HK-2 (cell line): Measurements from ENCODE around the gene IQCE.
"Not testable (repeated sequence)": the region's sequence is repeated elsewhere in the genome, so short reads cannot be mapped to it uniquely, and the experiment has no call there.

Experiments used
- DNase-seq: peaks from one replicate; pipeline ENCODE4 v3.0.0-alpha.2; 2018; ENCODE audit not compliant: unreplicated experiment

Gene IQCE

GRCh38 chr7:2520761-2521290 lies 38.0 kb upstream of the IQCE start:
- no peak for DNase-seq

DNA sequence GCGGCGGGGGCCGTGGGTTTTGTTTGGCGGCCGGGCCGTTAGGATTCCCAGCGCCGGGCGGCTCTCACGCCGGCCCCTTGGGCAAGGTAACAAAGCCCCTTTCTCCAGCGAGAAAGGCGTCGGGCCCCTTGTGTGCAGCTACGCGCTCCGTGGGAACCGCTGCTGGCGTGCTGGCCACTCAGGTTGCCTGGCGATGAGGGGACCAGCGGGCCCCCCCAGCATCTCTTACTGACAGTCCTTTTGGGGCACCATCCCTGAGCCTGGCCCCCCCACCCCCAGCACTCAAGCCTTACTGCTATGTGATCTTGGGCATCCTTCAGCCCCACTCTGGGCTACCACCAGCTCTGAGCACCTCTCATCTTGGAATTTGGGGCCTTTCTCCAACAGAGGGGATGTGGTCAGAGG lies 37.4 kb upstream of the IQCE start:
- no peak for DNase-seq

DNA sequence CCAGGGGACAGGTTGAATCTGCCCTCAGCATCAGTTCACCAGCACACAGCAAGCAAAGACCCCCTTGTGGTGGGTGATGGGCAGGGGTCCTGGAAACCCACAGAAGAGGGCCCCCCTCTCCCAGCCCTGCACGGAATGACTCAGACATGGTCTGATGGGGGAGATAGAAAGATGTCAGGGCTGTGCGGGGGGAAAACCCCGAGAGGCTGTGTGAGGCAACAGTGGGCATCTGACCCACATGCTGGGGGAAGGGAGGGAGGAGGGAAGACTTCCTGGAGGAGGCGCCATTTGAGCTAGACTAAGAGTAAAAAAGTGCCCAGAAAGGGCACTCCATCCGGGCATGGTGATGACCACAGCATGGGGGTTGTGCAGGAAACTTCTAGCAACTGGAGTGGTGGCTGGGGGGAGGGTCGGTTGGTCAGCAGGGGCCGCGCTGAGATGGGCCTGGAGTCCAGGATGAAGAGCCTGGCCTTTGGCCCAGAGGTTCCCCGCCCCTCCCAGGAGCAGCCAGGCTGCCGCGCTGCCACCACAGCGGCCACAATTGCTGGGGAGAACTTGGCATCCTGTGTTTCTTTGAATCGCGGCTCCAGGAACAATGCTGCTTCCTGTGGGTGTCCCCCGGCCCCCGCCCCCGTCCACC lies 36.7 kb upstream of the IQCE start:
- peak; percentile 65 for DNase-seq

- DNase-seq = no peak
These were observed 35.9 kb upstream of the IQCE start for GRCh38 chr7:2522780-2523433.

DNA sequence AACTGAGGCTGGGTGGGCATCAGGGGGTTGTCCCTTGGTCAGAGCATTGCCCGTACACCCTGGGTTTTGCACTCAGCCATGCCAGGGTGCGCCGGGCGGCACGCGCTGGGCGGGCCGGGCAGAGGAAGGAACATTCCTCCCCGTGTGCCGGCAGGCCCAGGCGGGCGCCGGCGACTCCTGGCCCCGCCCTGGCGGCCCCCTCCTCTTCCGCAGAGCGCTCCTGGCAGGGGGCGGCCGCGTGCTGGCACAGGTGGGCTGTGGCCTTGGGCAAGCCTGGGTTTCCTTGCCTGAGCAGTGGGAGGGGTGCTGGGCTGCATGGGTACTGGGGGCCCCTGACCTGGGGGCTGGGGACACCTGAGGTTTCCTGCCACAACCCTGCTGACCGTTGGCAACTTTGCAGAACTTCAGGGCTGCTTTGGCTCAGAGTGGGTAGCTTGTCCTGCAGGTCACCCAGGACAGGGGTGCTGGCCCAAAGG lies 35.3 kb upstream of the IQCE start:
- DNase-seq = no peak

DNA sequence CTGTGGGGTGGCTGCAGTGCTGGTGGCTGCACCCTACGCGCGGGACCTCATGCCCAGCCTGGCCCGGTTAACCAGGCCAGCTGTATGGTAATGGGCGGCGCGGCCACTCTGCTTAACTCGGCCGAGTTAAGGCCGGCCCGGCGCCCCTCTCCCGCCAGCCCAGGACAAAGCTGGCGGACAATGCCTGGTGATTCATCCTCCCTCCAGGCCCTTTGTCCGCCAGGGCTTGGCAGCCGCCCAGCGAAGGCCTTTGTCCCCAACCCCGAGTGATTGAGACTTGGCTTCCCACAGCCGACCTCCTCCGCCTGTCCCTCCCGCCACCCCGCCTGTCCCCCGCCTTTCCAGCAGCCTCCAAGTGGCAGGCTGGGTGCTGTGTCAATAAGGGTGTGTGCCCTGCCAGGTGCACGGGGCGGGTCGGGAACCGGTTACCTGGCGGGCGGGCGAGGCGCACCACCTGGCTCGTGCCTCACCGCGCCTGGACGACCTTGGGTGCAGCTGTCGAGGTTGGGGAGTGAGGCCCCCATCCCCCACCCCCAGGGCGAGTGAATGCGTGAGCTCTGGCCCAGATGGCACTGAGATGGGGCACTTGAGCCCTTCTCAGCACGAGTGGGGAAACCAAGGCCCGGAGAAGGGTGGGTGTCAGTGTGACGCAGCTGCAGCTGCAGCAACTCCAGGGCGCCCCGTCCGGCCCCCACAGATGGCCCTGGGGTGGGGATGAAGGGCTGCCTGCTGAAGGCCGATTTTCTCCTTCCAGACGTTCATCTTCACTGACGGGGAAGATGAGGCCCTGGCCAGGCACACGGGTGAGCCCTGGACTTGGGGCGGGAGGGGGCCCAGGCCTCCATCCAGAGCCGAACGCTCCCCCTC lies 34.6 kb upstream of the IQCE start:
- peak; percentile 75 for DNase-seq

DNA sequence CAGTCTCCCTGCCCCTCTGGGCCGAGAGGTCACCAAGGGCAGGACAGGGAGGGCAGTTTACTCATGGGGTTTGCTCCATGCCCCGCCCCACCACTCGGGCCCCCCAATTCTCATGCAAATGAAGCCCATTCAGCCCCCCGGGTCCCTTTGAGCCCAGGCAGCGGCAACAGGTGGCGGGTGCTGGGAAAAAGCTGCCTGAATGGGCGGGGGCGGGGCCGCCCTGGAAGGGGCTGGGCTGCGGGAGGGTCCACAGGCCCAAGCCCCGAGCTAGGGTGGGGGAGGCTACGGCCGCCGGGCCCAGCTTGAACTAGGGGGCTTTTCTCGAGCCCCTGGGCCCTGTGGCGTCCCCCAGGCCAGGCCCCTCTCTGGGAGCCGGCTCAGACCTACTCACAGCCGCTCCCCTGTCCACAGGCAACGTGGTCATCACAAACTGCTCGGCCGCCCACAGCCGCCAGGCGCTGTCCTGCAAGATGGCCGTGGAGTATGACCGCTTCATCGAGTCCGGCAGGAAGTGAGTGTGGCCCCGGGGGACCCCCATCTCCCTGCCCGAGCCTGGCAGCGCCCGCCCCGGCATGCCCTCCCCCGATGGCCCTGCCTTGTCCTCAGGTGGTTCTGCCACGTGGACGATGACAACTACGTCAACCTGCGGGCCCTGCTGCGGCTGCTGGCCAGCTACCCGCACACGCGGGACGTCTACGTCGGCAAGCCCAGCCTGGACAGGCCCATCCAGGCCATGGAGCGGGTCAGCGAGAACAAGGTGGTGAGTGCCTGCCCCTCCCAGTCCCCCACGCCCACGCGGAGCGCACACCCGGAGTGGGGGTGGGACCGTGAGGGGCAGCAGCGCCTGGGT lies 33.7 kb upstream of the IQCE start:
- no peak for DNase-seq

DNA sequence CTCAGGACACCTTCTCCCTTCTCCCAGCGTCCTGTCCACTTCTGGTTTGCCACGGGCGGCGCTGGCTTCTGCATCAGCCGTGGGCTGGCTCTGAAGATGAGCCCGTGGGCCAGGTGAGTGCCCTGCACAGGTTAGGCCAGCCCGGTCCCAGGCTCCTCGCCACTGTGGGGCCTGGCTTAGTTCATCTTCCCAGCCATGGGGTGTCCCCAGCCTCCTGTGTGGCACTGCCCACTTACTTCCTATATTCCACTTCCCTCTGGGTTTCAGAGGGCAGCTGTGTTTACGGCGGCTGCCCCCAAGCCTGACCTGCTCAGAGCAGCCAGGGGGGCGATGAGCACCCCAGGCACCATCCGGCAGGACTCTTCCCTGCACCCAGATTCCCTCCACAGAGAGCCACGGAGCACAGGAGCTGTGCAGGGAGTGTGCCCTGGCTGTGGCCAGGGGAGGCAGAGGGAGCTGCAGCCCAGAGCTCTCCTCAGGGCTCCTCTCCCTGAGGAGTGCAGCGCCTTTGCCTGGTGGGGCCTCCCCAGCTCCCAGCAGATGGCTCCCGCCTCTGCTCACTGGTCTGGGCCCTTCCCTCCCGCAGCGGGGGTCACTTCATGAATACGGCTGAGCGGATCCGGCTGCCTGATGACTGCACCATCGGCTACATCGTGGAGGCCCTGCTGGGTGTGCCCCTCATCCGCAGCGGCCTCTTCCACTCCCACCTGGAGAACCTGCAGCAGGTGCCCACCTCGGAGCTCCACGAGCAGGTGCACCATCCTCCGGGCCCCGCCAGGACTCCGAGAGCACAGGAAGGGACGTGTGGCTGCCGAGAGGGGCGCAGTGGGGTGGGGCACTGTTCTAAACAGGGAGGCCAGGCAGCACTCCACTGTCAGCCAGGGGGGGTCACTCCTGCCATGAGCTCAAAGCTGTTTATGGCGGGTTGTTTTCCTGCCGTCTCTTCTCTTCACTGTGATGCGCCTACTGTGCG lies 32.8 kb upstream of the IQCE start:
- DNase-seq = no peak

GRCh38 chr7:2526659-2527504 lies 31.9 kb upstream of the IQCE start:
- DNase-seq = no peak

- no peak for DNase-seq
These were observed 31.0 kb upstream of the IQCE start for GRCh38 chr7:2527505-2528467.

DNA sequence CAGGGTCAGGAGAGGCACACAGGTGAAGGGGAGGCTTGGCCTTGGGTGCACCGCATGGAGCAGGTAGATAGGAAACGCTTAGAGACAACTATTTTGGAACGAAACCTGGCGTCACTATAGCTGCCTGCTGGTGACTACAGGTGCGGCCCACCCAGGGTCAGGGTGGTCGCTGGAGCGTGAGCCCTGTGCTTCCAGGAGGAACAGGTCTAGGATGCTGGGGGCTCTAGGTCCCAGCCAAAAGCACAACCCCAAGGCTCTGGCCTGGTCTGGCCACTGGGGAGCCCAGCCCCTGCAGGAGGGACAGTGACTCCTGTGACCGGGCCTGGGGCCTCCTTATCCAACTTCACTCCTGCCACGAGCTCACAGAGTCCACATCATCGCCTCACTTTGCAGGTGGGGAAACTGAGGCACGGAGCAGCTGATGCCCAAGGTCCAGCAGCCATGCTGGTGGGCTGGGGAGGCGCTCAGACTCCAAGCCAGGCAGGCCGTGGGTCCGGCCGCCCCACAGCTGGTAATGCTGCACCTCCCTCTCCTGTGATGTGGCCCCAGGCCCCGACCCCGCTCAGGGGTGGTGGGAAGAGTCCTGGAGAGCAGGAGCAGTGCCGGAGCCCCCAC lies 30.2 kb upstream of the IQCE start:
- no peak for DNase-seq

- peak; percentile 88 for DNase-seq
These were observed 29.4 kb upstream of the IQCE start for GRCh38 chr7:2529161-2530070.

DNA sequence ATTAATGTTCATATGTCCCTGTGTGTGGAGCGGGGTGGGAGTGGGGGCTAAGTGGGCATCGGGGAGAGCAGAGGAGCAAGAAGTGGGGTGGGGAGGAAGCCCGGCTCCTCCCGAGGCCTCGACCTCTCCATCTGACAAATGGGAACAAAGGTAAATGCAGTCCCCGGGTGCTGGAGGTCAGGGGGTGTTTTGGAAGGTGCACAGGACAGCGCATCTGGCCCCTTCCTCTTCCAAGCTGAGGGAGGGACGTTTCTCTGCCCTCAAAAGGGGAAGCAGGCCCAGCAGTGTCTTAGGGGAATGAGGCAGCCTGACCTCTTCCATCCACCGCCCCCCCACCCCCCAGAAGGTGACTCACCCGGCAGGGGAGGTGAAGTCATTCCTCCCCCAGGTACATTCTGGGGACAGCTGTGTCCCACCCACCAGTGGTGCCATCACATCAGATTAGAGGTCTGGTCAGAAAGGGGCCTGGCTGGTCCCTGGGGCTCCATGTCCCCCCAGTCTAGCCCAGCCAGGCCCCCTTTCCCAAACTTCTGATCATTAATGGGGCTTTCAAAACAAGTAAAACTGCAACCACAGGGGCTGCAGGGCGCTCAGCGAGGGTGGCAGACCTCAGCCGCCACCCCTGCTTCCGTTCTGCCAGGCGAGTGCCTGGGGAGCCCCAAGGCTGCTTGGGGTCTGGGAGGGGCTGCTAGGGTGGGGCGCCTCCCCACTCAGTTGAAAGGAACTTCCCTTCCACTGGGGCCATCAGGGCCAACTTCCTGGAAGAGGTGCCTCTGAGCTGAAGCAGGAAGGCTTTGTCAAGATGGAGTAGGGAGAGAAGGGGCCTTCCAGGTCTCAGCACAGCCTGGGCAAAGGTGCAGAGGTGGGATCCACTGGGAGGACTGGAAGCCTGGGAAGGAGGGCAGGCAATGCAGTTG lies 28.4 kb upstream of the IQCE start:
- peak; percentile 84 for DNase-seq

DNA sequence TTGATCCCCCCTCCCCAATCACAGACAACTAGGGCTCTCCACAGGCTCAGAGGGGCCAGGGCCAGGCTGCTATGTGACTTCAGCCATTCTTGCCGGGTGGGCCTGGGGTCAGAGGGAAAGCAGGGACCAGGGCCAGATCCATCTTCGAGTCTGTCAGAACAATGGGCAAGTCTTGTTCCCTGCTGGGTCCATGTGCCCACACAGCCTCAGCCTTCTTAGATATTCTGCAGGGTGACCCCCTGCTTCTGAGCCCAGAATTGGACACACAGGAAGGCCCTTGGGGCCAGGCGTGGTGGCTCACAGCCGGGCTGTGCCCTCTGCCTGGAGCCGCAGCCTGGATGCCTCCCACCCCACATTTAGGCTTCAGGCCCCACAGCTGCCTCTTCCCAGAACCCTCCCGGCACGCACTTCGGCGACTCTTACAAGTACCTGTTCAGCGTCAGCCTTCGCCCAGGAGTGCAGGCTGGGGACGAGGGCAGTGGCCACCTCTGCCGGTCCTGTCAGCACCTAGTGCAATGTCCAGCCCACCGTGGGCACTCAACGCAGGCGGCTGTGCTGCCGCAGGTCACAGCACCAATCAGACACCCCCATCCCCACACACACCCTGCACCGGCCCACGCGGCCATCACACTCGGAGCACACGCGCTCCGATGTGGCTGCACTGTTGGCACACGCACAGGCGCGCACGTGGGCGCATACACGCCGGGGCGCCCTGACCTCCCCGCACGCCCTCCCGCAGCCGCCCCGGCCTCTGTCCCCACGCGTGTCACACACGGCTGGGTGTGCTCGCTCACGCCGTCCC lies 27.6 kb upstream of the IQCE start:
- DNase-seq = not testable (repeated sequence)

DNA sequence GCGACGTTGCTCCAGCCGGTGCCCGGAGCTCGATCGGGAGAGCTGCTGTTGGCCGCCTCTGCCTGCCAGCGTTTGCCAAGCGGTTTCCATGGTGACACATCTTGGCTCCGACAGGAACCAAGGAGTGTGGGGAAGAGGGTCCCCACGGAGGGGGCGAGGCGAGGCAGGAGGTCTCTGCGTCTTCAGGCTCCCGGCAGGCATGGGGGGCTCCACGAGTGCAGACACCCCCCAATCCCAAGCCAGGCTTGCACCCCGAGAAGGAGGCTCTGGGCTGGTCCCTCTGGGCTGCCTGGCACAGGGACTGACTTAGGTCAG lies 27.0 kb upstream of the IQCE start:
- DNase-seq = not testable (repeated sequence)
